ENCODE data around the gene BMP3.

The BMP3 gene

GRCh38 chr4:81049330-81049729, 18.8 kb downstream of the BMP3 start:
- TF ChIP-seq, protein P1, sequence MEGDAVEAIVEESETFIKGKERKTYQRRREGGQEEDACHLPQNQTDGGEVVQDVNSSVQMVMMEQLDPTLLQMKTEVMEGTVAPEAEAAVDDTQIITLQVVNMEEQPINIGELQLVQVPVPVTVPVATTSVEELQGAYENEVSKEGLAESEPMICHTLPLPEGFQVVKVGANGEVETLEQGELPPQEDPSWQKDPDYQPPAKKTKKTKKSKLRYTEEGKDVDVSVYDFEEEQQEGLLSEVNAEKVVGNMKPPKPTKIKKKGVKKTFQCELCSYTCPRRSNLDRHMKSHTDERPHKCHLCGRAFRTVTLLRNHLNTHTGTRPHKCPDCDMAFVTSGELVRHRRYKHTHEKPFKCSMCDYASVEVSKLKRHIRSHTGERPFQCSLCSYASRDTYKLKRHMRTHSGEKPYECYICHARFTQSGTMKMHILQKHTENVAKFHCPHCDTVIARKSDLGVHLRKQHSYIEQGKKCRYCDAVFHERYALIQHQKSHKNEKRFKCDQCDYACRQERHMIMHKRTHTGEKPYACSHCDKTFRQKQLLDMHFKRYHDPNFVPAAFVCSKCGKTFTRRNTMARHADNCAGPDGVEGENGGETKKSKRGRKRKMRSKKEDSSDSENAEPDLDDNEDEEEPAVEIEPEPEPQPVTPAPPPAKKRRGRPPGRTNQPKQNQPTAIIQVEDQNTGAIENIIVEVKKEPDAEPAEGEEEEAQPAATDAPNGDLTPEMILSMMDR (IDR thresholded peaks at IDR 0.05; ENCODE audit: extremely low read depth, missing control alignments) = no peak
- DNase-seq (ENCODE audit: low spot score) = no peak

DNA sequence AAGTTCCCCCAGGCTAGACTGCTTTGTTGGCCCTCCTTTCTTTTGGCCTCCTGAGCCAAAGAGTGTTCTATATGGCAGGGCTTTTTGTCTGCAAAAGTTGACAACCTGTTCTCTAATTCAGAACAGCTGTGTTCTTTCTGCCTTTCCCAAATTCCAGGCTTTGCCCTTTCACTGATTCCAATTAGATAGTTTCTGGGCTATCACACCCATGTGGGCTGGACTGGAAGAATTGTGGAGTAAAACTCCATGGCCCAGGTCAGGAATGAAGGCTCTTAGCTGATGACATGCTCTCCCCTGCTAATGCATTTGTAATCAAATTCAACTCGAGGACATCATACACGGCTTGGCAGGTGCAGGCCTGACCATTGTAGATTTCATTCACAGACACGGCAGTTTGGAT, 19.4 kb downstream of the BMP3 start:
- TF ChIP-seq, protein P1 (IDR thresholded peaks at IDR 0.05; ENCODE audit: extremely low read depth, missing control alignments) = no peak
- no peak for DNase-seq (ENCODE audit: low spot score)

DNA sequence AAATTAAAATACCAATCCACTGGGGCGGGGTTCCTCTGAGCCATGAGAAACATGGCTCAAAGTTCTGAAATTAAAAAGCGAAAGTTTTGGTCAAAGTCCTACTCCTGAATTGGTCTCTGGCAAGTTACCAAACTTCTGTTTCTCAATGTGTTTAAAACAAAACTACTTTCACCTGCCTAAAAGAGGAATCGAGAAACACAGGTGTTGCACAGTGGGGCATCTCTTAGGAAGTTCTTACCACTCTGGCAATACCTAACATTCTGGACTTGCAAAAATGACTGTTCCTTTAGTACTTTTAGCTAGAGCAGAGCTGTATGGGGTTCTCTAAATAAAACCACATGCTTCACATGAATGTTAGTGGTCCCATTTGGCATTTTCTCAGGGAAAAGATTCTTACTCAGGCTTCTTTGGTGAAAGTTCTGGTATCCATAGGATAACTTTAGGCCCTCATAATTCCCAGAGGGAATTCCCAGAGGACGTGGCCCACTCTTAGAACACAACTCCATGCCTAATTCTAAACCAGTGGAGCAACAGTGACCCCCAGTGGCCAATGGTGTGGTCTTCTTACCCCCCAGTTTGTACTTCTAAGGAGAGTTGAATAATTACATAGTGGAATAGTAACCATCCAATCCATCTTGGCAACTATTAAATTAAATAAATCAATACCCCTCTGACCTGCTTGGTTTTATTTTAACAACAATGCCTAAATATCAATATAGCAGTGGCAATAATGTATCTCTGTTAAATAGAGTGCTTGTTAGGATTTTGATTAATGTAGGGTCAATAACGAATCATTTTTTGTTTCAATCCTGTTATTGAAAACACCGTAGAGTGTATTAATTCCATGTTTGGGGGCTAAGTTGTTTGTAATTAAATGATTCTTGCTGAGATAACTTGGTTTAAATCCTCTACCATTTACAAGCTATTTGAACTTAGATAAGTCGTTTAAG, 21.9 kb downstream of the BMP3 start:
- DNase-seq (ENCODE audit: low spot score) = peak; percentile 26
- TF ChIP-seq, protein P1 (IDR thresholded peaks at IDR 0.05; ENCODE audit: extremely low read depth, missing control alignments) = peak; percentile 36

GRCh38 chr4:81058621-81059020, 28.1 kb downstream of the BMP3 start:
- DNase-seq (ENCODE audit: low spot score) = no peak
- TF ChIP-seq, protein P1 (IDR thresholded peaks at IDR 0.05; ENCODE audit: extremely low read depth, missing control alignments) = no peak

DNA sequence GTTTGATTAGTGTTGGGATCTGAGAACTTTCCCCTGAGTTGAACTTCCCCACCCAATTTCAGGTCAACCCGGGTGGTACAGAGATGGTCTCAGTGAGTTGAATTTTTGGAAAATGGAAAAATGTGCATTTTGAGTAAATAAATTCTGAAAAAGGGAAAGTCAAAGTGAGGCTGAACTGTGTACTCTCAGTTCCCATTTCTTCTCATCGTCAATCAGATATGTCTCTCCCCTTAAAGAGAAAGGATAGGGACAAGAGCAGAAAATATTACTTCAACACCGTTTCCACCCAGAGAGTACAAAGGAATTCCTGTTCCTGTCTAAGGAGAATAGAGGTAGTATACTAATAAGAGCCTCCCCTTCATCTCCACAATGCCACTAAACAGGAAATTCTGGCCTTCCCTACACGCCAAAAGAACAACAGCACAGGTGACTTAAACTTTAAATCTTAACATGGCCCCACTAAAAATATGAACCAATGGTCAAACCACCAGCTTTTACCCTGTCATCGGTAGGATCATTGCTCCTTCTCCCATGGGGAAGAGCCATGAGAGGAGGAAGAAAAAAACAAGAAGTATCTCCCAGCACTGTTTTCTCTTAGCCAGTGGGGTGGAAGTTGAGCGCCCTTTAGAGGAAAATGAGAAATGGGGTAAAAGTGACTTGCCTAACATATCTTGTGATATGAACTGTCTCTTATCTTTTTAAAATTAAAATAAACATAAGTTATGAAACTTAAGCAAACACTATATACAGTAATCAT, 30.3 kb downstream of the BMP3 start:
- no peak for DNase-seq (ENCODE audit: low spot score)
- TF ChIP-seq, protein P1 (IDR thresholded peaks at IDR 0.05; ENCODE audit: extremely low read depth, missing control alignments) = no peak

- no peak for DNase-seq (ENCODE audit: low spot score)
- TF ChIP-seq, protein P1 (IDR thresholded peaks at IDR 0.05; ENCODE audit: extremely low read depth, missing control alignments) = no peak
Observed at GRCh38 chr4:81061344-81061730, 30.8 kb downstream of the BMP3 start.

- TF ChIP-seq, protein P1 (IDR thresholded peaks at IDR 0.05; ENCODE audit: extremely low read depth, missing control alignments) = no peak
- DNase-seq (ENCODE audit: low spot score) = no peak
Observed at GRCh38 chr4:81062001-81062400, 31.5 kb downstream of the BMP3 start.
